T-helper 2 cell treated with Interferon-gamma antibody and Interleukin-4, amounts not matched to agents 100 ng/mL and 5 ng/mL, for 36 hours (primary cell): ENCODE data around the gene RFK. TPM values are rescaled to one million over a fixed set of nuclear protein-coding genes. Genes with fewer than 3 reads are reported as not detected.
"Not testable (repeated sequence)": the region's sequence is repeated elsewhere in the genome, so short reads cannot be mapped to it uniquely, and the experiment has no call there.

Experiments
- intact Hi-C: fragments of 100-400 bp; cut with micrococcal nuclease; formaldehyde crosslinking; loops from one replicate; pipeline ENCODE4 v1.15.1; 2023
- total RNA-seq: library from RNA; stranded (reverse); gene quantifications from 2 replicates; pipeline ENCODE4 v1.2.3, GENCODE V29; 2022

RFK gene
- total RNA-seq = 16.4 and 19.9 TPM in 2 replicates

GRCh38 chr9:76394195-76394959 lies at the start of gene RFK:
RFK (minus strand) TSS chr9:76394426; CDS start chr9:76394171, 255 bp downstream.
- intact Hi-C loops = loop anchor here (1.0 to 10.0 kb wide), 11 partner anchors 9 to 1440 kb away; partner anchors contain the start of genes C9orf40, CARNMT1, GCNT1 and NMRK1

- intact Hi-C loops = no loop called here
Measured at GRCh38 chr9:76443887-76444286, 49.7 kb upstream of the RFK start.

GRCh38 chr9:76441551-76442322 lies 47.5 kb upstream of the RFK start:
- intact Hi-C loops = loop anchor here (1.0 to 2.0 kb wide), 2 partner anchors 17 to 38 kb away; no protein-coding TSS in a partner anchor

- intact Hi-C loops = no loop called here
Measured at GRCh38 chr9:76438841-76439588, 44.8 kb upstream of the RFK start.

GRCh38 chr9:76437017-76437699 lies 42.9 kb upstream of the RFK start:
- intact Hi-C loops = not testable (repeated sequence)

- intact Hi-C loops = not testable (repeated sequence)
Measured at GRCh38 chr9:76434897-76435296, 40.7 kb upstream of the RFK start.

- intact Hi-C loops = no loop called here
Measured at GRCh38 chr9:76433836-76434235, 39.6 kb upstream of the RFK start.

- intact Hi-C loops = no loop called here
Measured at GRCh38 chr9:76433406-76433805, 39.2 kb upstream of the RFK start.

GRCh38 chr9:76431601-76432000 lies 37.4 kb upstream of the RFK start:
- intact Hi-C loops = no loop called here

- intact Hi-C loops = no loop called here
Measured at GRCh38 chr9:76426807-76427419, 32.7 kb upstream of the RFK start.

GRCh38 chr9:76425677-76426453 lies 31.6 kb upstream of the RFK start:
- intact Hi-C loops = loop anchor here (2.0 kb wide), 2 partner anchors 15 to 23 kb away; no protein-coding TSS in a partner anchor

- intact Hi-C loops = loop anchor here (2.0 kb wide), 2 partner anchors 16 to 22 kb away; no protein-coding TSS in a partner anchor
Measured at GRCh38 chr9:76424491-76424890, 30.3 kb upstream of the RFK start.

- intact Hi-C loops = loop anchor here (2.0 kb wide), 2 partner anchors 17 to 21 kb away; no protein-coding TSS in a partner anchor
Measured at GRCh38 chr9:76423216-76424177, 29.3 kb upstream of the RFK start.

- intact Hi-C loops = no loop called here
Measured at GRCh38 chr9:76419782-76420380, 25.7 kb upstream of the RFK start.

- intact Hi-C loops = no loop called here
Measured at GRCh38 chr9:76417394-76417793, 23.2 kb upstream of the RFK start.

GRCh38 chr9:76415731-76416130 lies 21.5 kb upstream of the RFK start:
- intact Hi-C loops = no loop called here

- intact Hi-C loops = no loop called here
Measured at GRCh38 chr9:76415154-76415553, 20.9 kb upstream of the RFK start.

GRCh38 chr9:76414661-76415060 lies 20.4 kb upstream of the RFK start:
- intact Hi-C loops = no loop called here
